A204.1 (cell line): ENCODE measurements around the gene FYN.
"Not testable (repeated sequence)": the region's sequence is repeated elsewhere in the genome, so short reads cannot be mapped to it uniquely, and the experiment has no call there.

Experiments
- FAIRE-seq: peaks from 2 replicates; lab custom pipeline; 2012; peaks lifted over from hg19 to GRCh38; lab: Jason Lieb, UNC

FYN gene

DNA sequence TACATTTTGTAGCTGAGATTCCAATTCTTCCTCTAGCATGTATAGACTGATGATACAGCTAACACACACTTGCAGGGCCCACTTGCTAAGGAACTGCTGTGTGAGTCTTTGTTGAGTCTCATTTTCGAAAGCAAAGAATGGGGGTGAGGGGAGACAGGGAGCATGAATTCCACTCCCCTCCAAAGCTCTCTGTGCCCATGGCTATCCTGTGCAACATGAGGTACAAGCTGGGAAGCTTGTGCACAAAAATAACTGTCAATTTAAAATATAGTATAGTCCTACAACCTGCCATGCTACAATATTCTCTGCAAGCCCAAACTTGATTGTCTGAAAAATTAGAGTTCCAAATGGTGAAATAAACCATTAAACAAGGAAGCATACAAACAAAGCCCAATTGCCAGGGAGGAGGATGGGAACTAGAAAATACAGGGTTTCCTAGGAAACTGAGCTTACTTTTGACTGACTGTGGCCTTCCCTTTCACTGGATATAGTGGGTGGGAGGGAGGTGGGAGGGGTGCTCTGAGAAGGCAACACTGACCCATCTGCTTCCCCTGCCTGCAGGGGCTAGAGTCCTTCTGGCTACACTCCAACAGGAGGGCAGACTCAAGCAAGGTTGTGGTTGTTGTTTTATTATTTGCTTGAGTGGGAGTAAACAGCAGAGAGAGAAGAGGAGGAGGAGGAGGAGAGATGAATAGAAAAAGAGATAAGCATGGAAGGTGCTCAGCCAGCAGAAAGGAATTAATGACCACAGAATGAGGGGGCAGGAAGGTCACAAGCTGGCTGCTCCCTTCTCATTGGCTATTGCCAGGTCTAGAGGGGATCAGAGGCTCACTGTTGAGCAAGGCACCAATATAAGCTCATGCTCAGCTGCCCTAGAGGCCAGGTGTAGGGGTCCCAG is 84.6 kb downstream of the FYN start:
- no peak for FAIRE-seq

DNA sequence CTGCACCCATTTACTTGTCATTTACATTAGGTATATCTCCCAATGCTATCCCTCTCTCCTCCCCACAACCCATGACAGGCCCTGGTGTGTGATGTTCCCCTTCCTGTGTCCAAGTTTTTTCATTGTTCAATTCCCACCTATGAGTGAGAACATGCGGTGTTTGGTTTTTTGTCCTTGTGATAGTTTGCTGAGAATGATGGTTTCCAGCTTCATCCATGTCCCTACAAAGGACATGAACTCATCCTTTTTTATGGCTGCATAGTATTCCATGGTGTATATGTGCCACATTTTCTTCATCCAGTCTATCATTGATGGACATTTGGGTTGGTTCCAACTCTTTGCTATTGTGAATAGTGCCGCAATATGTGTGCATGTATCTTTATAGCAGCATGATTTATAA is 87.1 kb downstream of the FYN start:
- FAIRE-seq, result not testable (repeated sequence)

- FAIRE-seq, result no peak
These were observed 88.8 kb downstream of the FYN start for GRCh38 chr6:111784433-111784832.

DNA sequence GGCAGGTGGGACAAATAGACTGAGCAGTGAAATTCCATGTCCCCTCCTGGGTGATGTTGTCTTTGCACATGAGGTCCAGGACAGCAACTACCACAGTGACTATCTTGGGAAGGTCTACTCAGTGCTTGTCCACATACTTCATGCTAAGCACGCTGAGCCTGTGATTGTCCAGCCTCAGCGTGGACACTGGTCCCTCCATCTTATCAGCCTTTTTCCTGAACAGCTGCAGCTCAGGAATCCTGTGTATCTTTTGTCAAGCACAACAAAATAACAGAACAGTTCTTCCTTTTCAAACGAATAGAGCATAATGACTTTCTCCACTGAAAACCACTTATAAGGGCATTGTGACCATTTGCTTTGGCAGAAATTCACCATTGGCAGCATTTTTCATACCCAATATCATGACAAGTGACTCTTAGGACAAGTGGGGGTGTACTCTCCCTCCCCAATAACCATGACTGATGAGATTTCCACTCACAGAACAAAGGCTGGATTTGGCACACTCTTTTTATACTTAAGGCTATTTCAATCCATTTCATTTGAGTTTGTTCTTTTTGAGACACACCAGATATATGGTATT is 90.3 kb downstream of the FYN start:
- no peak for FAIRE-seq

DNA sequence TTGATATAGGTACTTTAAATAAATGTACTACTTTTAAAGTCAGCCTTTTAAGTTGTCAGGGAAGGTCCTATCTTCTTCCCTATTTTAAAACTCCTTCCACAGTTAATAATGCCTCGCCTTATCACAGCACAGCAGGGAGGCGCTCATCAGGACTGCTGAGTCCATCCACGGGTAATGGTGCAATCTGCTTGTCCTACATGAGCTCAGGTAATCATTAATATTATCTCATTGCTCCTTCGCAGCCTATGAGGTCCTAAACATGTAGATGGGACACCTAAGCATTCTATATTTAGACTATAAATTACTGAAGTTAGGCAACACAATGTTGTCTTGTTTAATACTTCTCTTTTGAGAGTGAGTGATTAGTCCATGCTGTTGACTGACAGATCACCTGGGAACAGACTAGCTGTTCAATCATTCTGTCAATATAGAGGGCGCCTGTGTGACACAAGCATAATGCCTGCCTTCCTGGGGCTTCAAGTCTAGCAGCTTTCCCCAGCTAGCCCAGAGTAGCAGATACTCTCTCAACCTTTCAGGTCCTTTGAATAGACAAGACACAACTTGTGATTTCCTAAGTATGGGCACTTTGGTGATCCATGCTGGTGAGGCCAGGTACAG is 91.0 kb downstream of the FYN start:
- no peak for FAIRE-seq

DNA sequence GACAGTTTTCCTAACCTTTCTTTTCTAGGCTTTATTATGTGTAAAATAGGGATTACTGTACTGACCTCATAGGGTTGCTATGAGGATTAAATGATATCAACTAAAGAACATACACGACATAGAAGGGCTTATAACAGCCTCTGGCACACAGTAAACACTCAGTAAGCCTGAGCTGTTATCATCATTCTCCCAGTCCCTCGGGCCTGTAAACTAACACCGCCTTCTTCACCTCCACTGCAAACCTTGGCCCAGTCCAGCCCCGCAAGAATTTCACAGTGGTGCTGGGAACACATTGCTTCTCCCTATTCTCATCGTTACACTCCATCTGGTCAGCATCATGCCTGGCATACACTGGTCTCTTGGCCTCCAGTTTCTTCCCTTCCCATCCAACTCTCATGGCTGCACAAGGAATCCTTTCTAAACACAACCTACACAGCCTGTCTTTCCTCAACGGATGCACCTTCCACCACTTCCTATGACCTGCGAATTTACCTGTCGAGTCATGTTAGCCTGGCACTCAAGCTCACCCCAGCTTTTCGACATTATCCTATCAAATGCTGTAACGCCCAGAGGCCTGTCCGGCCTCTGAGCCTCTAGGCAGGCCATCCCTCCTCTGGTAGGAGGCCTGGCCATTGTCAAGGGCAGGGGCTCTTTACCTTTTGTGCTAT is 92.1 kb downstream of the FYN start:
- no peak for FAIRE-seq

DNA sequence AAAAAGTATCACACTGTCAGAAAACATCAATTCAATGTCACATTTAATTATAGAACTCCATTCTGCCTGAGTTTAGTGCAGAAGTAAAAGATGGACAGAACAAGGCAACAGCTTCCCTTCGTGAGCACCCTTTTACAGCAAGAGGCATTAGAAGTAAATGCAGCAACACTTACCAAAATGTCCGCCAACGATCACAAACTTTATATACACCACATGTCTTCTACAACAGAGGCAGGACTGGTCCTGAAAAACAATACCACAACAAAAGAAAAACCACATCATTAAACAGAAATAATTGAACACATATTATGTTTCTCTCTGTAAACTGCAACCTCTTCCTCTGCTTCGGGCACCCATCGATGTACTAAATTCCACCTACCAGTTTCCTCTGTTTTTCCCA is 92.9 kb downstream of the FYN start:
- FAIRE-seq, result no peak

DNA sequence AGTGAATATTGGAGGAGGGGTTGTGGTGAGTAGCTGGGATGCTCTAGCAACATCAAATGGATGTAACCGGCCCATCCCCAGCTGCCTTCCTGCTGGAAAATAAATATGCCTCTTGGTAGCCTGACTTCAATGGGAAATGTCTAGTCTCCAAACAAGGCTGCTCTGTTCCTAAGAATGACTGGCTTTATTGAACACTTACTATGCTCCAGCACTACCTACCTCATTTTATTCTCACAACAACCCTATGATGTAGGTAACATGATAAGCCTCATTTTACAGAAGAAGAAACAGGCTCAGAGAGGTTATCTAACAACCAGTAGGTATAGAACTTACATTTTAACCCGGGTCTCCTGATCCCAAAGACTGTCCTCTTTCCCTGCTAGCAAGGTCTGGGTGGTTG is 93.6 kb downstream of the FYN start:
- no peak for FAIRE-seq

DNA sequence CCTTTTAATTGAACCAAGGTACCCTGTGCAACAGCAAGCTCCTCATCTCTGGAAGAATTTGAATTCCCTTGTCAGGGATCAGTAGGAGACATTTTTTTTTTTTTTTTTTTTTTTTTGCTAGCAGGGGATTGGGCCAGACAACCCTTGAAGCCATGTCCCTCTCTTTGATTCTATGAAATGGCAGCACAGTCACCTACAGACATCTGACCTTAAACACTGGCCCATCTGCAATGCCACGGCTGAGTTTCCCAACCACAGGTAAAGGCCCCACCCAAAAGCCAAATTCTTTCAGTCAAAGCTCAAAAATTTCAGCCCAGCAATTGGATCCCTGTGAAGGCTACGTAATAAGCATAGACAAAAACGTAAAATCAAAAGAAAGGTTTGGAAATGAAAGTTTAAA is 94.2 kb downstream of the FYN start:
- FAIRE-seq, result no peak

- no peak for FAIRE-seq
These were observed 95.9 kb downstream of the FYN start for GRCh38 chr6:111777357-111777756.

- no peak for FAIRE-seq
These were observed 96.7 kb downstream of the FYN start for GRCh38 chr6:111776236-111777221.

- no peak for FAIRE-seq
These were observed 97.9 kb downstream of the FYN start for GRCh38 chr6:111775145-111775922.

DNA sequence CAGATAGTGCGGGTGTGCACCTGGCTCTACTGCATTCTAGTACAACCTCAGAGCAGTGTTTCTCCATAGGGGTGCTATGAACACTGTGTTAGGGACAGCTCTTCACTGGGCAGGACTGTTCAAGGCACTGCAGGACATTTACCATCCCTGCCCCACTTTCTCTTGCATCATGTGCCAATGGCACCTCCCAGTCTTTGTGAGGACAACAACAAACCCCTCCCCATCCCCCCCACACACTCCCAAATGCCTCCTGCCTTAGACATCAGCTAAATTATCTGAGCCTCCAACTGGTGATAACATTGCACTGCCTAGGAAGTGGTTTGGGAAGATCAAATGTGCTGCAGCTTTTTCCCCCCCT is 98.9 kb downstream of the FYN start:
- FAIRE-seq, result no peak

DNA sequence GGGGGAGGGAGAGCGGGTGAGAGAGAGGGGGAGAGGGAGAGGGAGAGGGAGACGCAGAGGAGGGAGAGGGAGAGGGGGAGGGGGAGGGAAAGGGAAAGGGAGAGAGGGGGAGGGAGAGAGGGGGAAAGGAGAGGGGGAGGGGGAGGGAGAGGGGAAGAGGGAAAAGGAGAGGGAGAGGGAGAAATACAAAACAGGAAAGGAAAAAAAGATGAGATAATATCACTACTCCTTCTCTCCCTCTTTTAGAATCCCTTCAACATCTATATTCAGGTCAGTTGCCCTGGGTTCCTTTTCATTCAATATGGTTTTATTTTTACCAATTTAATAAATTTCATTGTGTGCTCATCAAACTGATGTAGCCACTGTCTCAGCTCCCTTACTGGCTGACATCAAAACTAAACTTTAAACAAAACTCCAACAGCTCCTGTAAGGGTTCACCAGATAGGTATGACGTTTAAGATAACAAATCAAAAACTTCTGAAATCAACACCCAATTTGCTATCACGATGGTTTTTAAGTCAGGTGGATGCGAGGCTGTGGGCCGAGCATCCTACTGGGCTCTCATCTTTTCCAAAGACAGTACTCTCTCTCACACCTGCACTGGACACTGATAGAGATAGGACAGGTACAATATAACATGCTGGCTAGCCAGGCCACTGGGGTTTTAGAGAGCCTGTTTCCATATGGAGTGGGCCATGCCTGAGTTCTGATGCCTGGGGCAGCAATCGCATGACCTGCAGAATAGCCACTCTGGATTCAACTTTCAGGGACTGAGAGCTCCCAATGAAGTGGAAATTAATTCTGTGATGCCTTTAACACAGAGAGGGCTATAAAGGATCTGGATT is 99.5 kb downstream of the FYN start:
- FAIRE-seq, result no peak

DNA sequence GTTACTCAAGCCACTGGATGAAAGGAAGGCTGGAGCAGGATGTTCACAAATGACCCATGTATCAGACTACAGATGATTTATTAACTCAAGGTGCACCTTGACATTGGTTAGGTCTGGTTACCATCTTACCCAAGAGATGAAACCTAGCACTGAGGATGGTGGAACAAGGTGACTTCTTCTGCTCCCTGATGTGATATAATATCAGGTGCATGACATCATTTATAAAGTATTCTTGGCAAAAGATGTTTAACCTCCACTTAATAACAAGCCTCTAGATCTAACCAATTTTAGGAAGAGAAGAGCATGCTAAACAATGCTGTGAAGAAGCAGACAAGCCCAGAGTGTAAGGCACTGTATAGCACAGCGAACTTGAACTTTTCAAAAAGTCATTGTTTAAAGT is 100.9 kb downstream of the FYN start:
- no peak for FAIRE-seq

- no peak for FAIRE-seq
These were observed 101.6 kb downstream of the FYN start for GRCh38 chr6:111771629-111772028.

- FAIRE-seq, result no peak
These were observed 102.2 kb downstream of the FYN start for GRCh38 chr6:111771094-111771432.

DNA sequence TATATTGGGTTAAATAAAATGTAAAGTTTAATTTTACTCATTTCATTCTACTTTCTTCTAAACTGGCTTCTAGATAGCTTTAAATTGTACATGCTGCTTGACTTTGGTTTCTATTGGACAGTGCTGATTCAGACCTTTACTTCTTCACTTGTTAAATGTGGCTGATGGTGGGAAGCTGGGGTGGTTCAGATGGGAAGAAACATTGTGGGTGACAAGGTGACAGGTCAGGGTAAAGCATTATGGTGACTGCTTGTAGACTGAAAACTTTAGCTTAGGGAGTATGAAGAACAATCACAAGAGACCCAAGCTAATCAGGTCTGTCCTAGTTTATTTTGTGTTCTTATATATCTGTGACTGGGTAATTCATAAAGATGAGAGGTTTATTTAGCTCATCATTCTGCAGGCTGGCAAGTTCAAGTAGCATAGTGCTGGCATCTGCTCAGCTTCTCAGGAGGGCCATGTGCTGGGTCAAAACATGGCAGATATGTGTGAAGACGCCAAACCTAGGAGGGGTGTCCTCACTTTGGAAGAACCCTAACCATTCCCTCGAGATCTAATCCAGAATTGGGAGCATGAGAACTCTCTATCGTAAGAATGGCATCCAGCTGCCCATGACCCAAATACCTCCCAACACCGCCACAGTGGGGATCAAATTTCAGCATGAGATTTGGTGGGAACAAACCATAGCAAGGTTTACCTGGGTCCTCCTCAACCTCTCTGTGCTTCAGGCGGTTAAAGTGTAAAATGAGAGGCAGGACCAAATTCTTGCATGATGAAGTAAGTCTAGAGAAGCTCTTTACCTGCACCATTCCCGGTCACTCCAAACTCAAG is 102.8 kb downstream of the FYN start:
- FAIRE-seq, result no peak
